ENCODE data around the gene SEMA6B. TPM values are rescaled to one million over a fixed set of nuclear protein-coding genes. Genes with fewer than 3 reads are reported as not detected.

Gene SEMA6B
- polyA plus RNA-seq, 1 of the 3 experiments (the other 2 are of a cell fraction) = 3.7 TPM

GRCh38 chr19:4550018-4550417, 9.5 kb downstream of the SEMA6B start (continued):
- TF ChIP-seq ZBTB33 (IDR thresholded peaks at IDR 0.05; ENCODE audit: borderline replicate concordance, low read depth) = no peak
- TF ChIP-seq RCOR1 (IDR thresholded peaks at IDR 0.05; ENCODE audit: low read length) = no peak
- no peak for TF ChIP-seq RXRA (IDR thresholded peaks at IDR 0.05; ENCODE audit: borderline replicate concordance, low read depth)
- no peak for TF ChIP-seq RFX5 (IDR thresholded peaks at IDR 0.05; ENCODE audit: low read length)
- TF ChIP-seq TEAD4 (IDR thresholded peaks at IDR 0.05; ENCODE audit: borderline replicate concordance, insufficient read depth) = no peak
- no peak for TF ChIP-seq FOXM1 (IDR thresholded peaks at IDR 0.05; ENCODE audit: low read depth)
- TF ChIP-seq, protein P1, sequence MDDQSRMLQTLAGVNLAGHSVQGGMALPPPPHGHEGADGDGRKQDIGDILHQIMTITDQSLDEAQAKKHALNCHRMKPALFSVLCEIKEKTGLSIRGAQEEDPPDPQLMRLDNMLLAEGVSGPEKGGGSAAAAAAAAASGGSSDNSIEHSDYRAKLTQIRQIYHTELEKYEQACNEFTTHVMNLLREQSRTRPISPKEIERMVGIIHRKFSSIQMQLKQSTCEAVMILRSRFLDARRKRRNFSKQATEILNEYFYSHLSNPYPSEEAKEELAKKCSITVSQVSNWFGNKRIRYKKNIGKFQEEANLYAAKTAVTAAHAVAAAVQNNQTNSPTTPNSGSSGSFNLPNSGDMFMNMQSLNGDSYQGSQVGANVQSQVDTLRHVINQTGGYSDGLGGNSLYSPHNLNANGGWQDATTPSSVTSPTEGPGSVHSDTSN (IDR thresholded peaks at IDR 0.05) = no peak
- TF ChIP-seq GABPA (IDR thresholded peaks at IDR 0.05; ENCODE audit: low read depth) = no peak
- TF ChIP-seq ELF1 (IDR thresholded peaks at IDR 0.05) = no peak
- no peak for TF ChIP-seq TCF12 (IDR thresholded peaks at IDR 0.05)
- TF ChIP-seq, protein P2, sequence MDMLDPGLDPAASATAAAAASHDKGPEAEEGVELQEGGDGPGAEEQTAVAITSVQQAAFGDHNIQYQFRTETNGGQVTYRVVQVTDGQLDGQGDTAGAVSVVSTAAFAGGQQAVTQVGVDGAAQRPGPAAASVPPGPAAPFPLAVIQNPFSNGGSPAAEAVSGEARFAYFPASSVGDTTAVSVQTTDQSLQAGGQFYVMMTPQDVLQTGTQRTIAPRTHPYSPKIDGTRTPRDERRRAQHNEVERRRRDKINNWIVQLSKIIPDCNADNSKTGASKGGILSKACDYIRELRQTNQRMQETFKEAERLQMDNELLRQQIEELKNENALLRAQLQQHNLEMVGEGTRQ (IDR thresholded peaks at IDR 0.05; ENCODE audit: borderline replicate concordance, low read depth, low read length) = no peak
- TF ChIP-seq EZH2phosphoT487 (IDR thresholded peaks at IDR 0.05; ENCODE audit: borderline replicate concordance, low read depth) = no peak
- no peak for TF ChIP-seq POLR2AphosphoS5 (IDR thresholded peaks at IDR 0.05; ENCODE audit: low read depth, low read length)
- TF ChIP-seq, protein P3, sequence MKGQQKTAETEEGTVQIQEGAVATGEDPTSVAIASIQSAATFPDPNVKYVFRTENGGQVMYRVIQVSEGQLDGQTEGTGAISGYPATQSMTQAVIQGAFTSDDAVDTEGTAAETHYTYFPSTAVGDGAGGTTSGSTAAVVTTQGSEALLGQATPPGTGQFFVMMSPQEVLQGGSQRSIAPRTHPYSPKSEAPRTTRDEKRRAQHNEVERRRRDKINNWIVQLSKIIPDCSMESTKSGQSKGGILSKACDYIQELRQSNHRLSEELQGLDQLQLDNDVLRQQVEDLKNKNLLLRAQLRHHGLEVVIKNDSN (IDR thresholded peaks at IDR 0.05; ENCODE audit: borderline replicate concordance, low read depth) = no peak

DNA sequence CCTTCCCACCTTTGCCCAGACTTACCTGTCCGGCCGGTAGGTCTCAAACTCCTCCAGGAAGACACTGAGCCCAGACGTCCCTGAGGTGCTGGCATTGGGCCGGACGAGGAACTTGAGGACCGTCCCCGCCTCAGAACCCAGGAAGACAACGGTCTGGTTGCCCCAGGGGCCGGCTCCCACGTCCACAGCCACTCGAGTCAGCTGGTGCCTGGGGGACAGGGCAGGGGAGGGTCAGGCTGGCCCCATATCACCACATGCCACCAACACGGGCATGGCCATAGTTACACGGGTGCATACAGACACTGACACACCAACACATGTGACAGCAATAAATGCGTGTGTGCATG, 11.3 kb downstream of the SEMA6B start:
- no peaks in the 10 kb centered on the region for H3K79me2 ChIP-seq (ENCODE audit: insufficient read depth)
- no peak overlapping the region for H3K4me3 ChIP-seq (ENCODE audit: low read depth in 2 of 2, low read length in 1 of 2)
- TF ChIP-seq RFX5 (IDR thresholded peaks at IDR 0.05; ENCODE audit: low read length) (no peak), YY1 (IDR thresholded peaks at IDR 0.05; ENCODE audit: low read depth) (no peak), NFIC (IDR thresholded peaks at IDR 0.05; ENCODE audit: borderline replicate concordance) (no peak), FOXJ3 (CRISPR knock-in tag; IDR thresholded peaks at IDR 0.05) (no peak), CTCF (IDR thresholded peaks at IDR 0.05) (no peak), EP300 (IDR thresholded peaks at IDR 0.05; ENCODE audit: borderline replicate concordance in 1 of 2, low read depth in 1 of 2, low read length in 1 of 2) (no peak), ELF1 (IDR thresholded peaks at IDR 0.05) (no peak), RXRA (IDR thresholded peaks at IDR 0.05; ENCODE audit: borderline replicate concordance, low read depth) (no peak), TCF12 (IDR thresholded peaks at IDR 0.05) (no peak), FOXM1 (IDR thresholded peaks at IDR 0.05; ENCODE audit: low read depth) (no peak)
- peaks cover 10% of the 10 kb centered on the region for H3K27me3 ChIP-seq (ENCODE audit: insufficient read depth)
- no peak overlapping the region for H2AFZ ChIP-seq (ENCODE audit: low read depth)
- peak; percentile 38 for DNase-seq
- no peaks in the 10 kb centered on the region for H4K20me1 ChIP-seq (ENCODE audit: insufficient read depth)
- no peaks in the 10 kb centered on the region for H3F3A ChIP-seq (replicated peaks; ENCODE audit: insufficient read depth)
- 29% methylated on average over 14 of the region's 14 CpGs for WGBS (ENCODE audit: low lambda C conversion rate)
- no peak overlapping the region for H3K9ac ChIP-seq
- ChIA-PET POLR2A (no interaction called here), CTCF (interaction anchor here (0.6 to 3.0 kb wide), 10 partner anchors 9 to 88 kb away, joined by 3 to 21 read pairs (median 6); partner anchors contain the start of gene SEMA6B)
- no peaks in the 10 kb centered on the region for H3K4me1 ChIP-seq (ENCODE audit: control insufficient read depth in 1 of 2, insufficient read depth in 2 of 2, low read depth in 1 of 2, low read length in 1 of 2)
- H3K4me2 ChIP-seq = no peak overlapping the region
- H3K9me3 ChIP-seq = no peaks in the 10 kb centered on the region
- H3K27ac ChIP-seq (ENCODE audit: low read depth in 2 of 2, low read length in 1 of 2) = no peak overlapping the region
- H3K36me3 ChIP-seq (replicated peaks in 1 of 2; ENCODE audit: control insufficient read depth in 1 of 2, insufficient read depth in 2 of 2, low read length in 1 of 2) = no peaks in the 10 kb centered on the region
- no peaks in the 10 kb centered on the region for H3K9me2 ChIP-seq
